GM19035 (cell line): Measurements from ENCODE around the gene TSN.
"Not testable (repeated sequence)": the region's sequence is repeated elsewhere in the genome, so short reads cannot be mapped to it uniquely, and the experiment has no call there.

Experiments
- ATAC-seq: cut with Tn5 transposase; IDR thresholded peaks from one replicate; pipeline ENCODE4 v1.9.1; 2021; ENCODE audit not compliant: unreplicated experiment

TSN gene

GRCh38 chr2:121755237-121756111, at the start of gene TSN:
TSN (plus strand) TSS chr2:121755651; CDS start chr2:121755780, 129 bp downstream.
- peak; percentile 100 for ATAC-seq

GRCh38 chr2:121705958-121706357, 49.5 kb upstream of the TSN start:
- no peak for ATAC-seq

- ATAC-seq: no peak
These were observed 48.0 kb upstream of the TSN start for GRCh38 chr2:121707344-121707919.

GRCh38 chr2:121707920-121708361, 47.5 kb upstream of the TSN start:
- no peak for ATAC-seq

- no peak for ATAC-seq
These were observed 45.5 kb upstream of the TSN start for GRCh38 chr2:121709776-121710469.

- no peak for ATAC-seq
These were observed 44.8 kb upstream of the TSN start for GRCh38 chr2:121710470-121711170.

GRCh38 chr2:121711481-121711880, 44.0 kb upstream of the TSN start:
- ATAC-seq: not testable (repeated sequence)

GRCh38 chr2:121716126-121716525, 39.3 kb upstream of the TSN start:
- no peak for ATAC-seq

- no peak for ATAC-seq
These were observed 37.9 kb upstream of the TSN start for GRCh38 chr2:121717529-121717928.

- ATAC-seq: no peak
These were observed 33.5 kb upstream of the TSN start for GRCh38 chr2:121721926-121722325.

GRCh38 chr2:121722479-121722878, 33.0 kb upstream of the TSN start:
- no peak for ATAC-seq

GRCh38 chr2:121723316-121723715, 32.1 kb upstream of the TSN start:
- ATAC-seq: no peak

- no peak for ATAC-seq
These were observed 28.1 kb upstream of the TSN start for GRCh38 chr2:121727332-121727731.

GRCh38 chr2:121727950-121728349, 27.5 kb upstream of the TSN start:
- ATAC-seq: no peak

- no peak for ATAC-seq
These were observed 24.1 kb upstream of the TSN start for GRCh38 chr2:121731366-121731765.

GRCh38 chr2:121734544-121734943, 20.9 kb upstream of the TSN start:
- not testable (repeated sequence) for ATAC-seq

- no peak for ATAC-seq
These were observed 19.9 kb upstream of the TSN start for GRCh38 chr2:121735518-121736074.

- no peak for ATAC-seq
These were observed 19.4 kb upstream of the TSN start for GRCh38 chr2:121736140-121736461.

GRCh38 chr2:121736462-121737336, 18.8 kb upstream of the TSN start, which contains the start of gene NIFK:
NIFK (minus strand) TSS chr2:121736875; CDS start chr2:121736850, 25 bp downstream.
- ATAC-seq: peak; percentile 89

GRCh38 chr2:121740973-121741372, 14.5 kb upstream of the TSN start:
- ATAC-seq: no peak
